ENCODE results near the gene LRRC7.
"Not testable (repeated sequence)": the region's sequence is repeated elsewhere in the genome, so short reads cannot be mapped to it uniquely, and the experiment has no call there.

LRRC7 gene

GRCh38 chr1:70039485-70039884 is 471.8 kb downstream of the LRRC7 start:
- Histone ChIP-seq H3K9me3 (no peaks in the 10 kb centered on the region), H3K4me2 (no peak overlapping the region), H3K36me3 (no peaks in the 10 kb centered on the region), H3K27ac (no peak overlapping the region), H4K20me1 (no peaks in the 10 kb centered on the region), H3K27me3 (no peaks in the 10 kb centered on the region), H3K4me1 (no peaks in the 10 kb centered on the region), H3K9ac (no peak overlapping the region), H3K4me3 (no peak overlapping the region)
- no peak for TF ChIP-seq Cebpa-rat (IDR thresholded peaks at IDR 0.05)

- no peaks in the 10 kb centered on the region for H3K4me1 ChIP-seq
- H4K20me1 ChIP-seq, result no peaks in the 10 kb centered on the region
- no peak overlapping the region for H3K27ac ChIP-seq
- no peak overlapping the region for H3K4me2 ChIP-seq
- no peak for TF ChIP-seq Cebpa-rat (IDR thresholded peaks at IDR 0.05)
- H3K9me3 ChIP-seq, result no peaks in the 10 kb centered on the region
- H3K36me3 ChIP-seq, result no peaks in the 10 kb centered on the region
- no peak overlapping the region for H3K9ac ChIP-seq
- no peak overlapping the region for H3K4me3 ChIP-seq
- H3K27me3 ChIP-seq, result no peaks in the 10 kb centered on the region
These were observed 473.8 kb downstream of the LRRC7 start for GRCh38 chr1:70041317-70042045.

GRCh38 chr1:70042090-70042731 is 474.5 kb downstream of the LRRC7 start:
- H3K27me3 ChIP-seq, result no peaks in the 10 kb centered on the region
- no peak overlapping the region for H3K4me3 ChIP-seq
- H3K4me1 ChIP-seq, result no peaks in the 10 kb centered on the region
- no peak overlapping the region for H3K4me2 ChIP-seq
- no peak overlapping the region for H3K9ac ChIP-seq
- H3K27ac ChIP-seq, result no peak overlapping the region
- no peaks in the 10 kb centered on the region for H4K20me1 ChIP-seq
- no peaks in the 10 kb centered on the region for H3K9me3 ChIP-seq
- H3K36me3 ChIP-seq, result no peaks in the 10 kb centered on the region
- TF ChIP-seq Cebpa-rat (IDR thresholded peaks at IDR 0.05), result no peak

GRCh38 chr1:70043804-70044203 is 476.1 kb downstream of the LRRC7 start:
- H3K27me3 ChIP-seq, result no peaks in the 10 kb centered on the region
- no peak overlapping the region for H3K27ac ChIP-seq
- H3K9ac ChIP-seq, result no peak overlapping the region
- no peaks in the 10 kb centered on the region for H3K36me3 ChIP-seq
- H3K9me3 ChIP-seq, result no peaks in the 10 kb centered on the region
- no peak overlapping the region for H3K4me2 ChIP-seq
- TF ChIP-seq Cebpa-rat (IDR thresholded peaks at IDR 0.05), result no peak
- no peak overlapping the region for H3K4me3 ChIP-seq
- no peaks in the 10 kb centered on the region for H3K4me1 ChIP-seq
- H4K20me1 ChIP-seq, result no peaks in the 10 kb centered on the region

- H3K9ac ChIP-seq, result no peak overlapping the region
- no peaks in the 10 kb centered on the region for H3K27me3 ChIP-seq
- no peaks in the 10 kb centered on the region for H3K4me1 ChIP-seq
- H3K4me3 ChIP-seq, result no peak overlapping the region
- no peak overlapping the region for H3K27ac ChIP-seq
- no peak for TF ChIP-seq Cebpa-rat (IDR thresholded peaks at IDR 0.05)
- H3K36me3 ChIP-seq, result no peaks in the 10 kb centered on the region
- no peaks in the 10 kb centered on the region for H3K9me3 ChIP-seq
- H4K20me1 ChIP-seq, result no peaks in the 10 kb centered on the region
- H3K4me2 ChIP-seq, result no peak overlapping the region
These were observed 477.1 kb downstream of the LRRC7 start for GRCh38 chr1:70044832-70045231.

- not testable (repeated sequence) for H3K9me3 ChIP-seq, H3K4me1 ChIP-seq, H3K27me3 ChIP-seq, H4K20me1 ChIP-seq, H3K4me2 ChIP-seq, H3K4me3 ChIP-seq, H3K27ac ChIP-seq, H3K9ac ChIP-seq, H3K36me3 ChIP-seq
These were observed 477.9 kb downstream of the LRRC7 start for GRCh38 chr1:70045581-70045980.

- no peaks in the 10 kb centered on the region for H3K27me3 ChIP-seq
- no peak overlapping the region for H3K27ac ChIP-seq
- no peaks in the 10 kb centered on the region for H3K9me3 ChIP-seq
- no peaks in the 10 kb centered on the region for H3K4me1 ChIP-seq
- H3K9ac ChIP-seq, result no peak overlapping the region
- no peak overlapping the region for H3K4me3 ChIP-seq
- no peaks in the 10 kb centered on the region for H3K36me3 ChIP-seq
- TF ChIP-seq Cebpa-rat (IDR thresholded peaks at IDR 0.05), result no peak
- no peaks in the 10 kb centered on the region for H4K20me1 ChIP-seq
- H3K4me2 ChIP-seq, result no peak overlapping the region
These were observed 480.8 kb downstream of the LRRC7 start for GRCh38 chr1:70048336-70049094.

- H3K27me3 ChIP-seq, result no peaks in the 10 kb centered on the region
- TF ChIP-seq Cebpa-rat (IDR thresholded peaks at IDR 0.05), result no peak
- no peak overlapping the region for H3K4me2 ChIP-seq
- H3K4me1 ChIP-seq, result no peaks in the 10 kb centered on the region
- no peak overlapping the region for H3K27ac ChIP-seq
- H3K4me3 ChIP-seq, result no peak overlapping the region
- H3K9me3 ChIP-seq, result no peaks in the 10 kb centered on the region
- H3K9ac ChIP-seq, result no peak overlapping the region
- H4K20me1 ChIP-seq, result no peaks in the 10 kb centered on the region
- no peaks in the 10 kb centered on the region for H3K36me3 ChIP-seq
These were observed 484.2 kb downstream of the LRRC7 start for GRCh38 chr1:70051926-70052325.

- Histone ChIP-seq H4K20me1 (no peaks in the 10 kb centered on the region), H3K4me1 (no peaks in the 10 kb centered on the region), H3K27ac (no peak overlapping the region), H3K27me3 (no peaks in the 10 kb centered on the region), H3K4me3 (no peak overlapping the region), H3K9ac (no peak overlapping the region), H3K4me2 (no peak overlapping the region), H3K9me3 (no peaks in the 10 kb centered on the region), H3K36me3 (no peaks in the 10 kb centered on the region)
- no peak for TF ChIP-seq Cebpa-rat (IDR thresholded peaks at IDR 0.05)
These were observed 489.8 kb downstream of the LRRC7 start for GRCh38 chr1:70057500-70057899.

- Histone ChIP-seq H3K36me3 (no peaks in the 10 kb centered on the region), H4K20me1 (no peaks in the 10 kb centered on the region), H3K27ac (no peak overlapping the region), H3K9ac (no peak overlapping the region), H3K4me3 (no peak overlapping the region), H3K27me3 (no peaks in the 10 kb centered on the region), H3K4me1 (no peaks in the 10 kb centered on the region), H3K4me2 (no peak overlapping the region), H3K9me3 (no peaks in the 10 kb centered on the region)
- no peak for TF ChIP-seq Cebpa-rat (IDR thresholded peaks at IDR 0.05)
These were observed 493.5 kb downstream of the LRRC7 start for GRCh38 chr1:70061231-70061630.
